Measurements from ENCODE around the gene HEXA. TPM values are rescaled to one million over a fixed set of nuclear protein-coding genes. Genes with fewer than 3 reads are reported as not detected.

HEXA gene
- total RNA-seq, 6 experiments from 2014 or later: 55.9 to 107 (median 65.3) TPM

DNA sequence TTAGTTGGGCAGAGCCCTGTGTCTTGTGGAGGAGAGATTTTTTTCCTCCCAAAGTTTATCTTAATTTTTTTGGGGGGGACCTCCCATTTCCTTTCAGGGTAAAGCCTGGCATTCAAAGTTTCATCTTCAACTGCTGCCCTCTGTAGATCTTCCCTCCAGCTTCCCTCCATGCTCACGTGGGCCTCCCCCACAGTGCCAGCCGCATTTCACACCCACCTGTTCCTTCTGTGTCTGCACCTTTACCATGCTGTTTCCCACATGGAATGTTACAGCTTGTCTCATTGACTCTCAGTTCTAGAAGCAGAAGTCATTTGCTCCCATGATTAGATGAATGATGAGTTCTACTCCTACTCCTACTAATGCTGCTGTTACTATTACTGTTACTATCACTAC, 62.4 kb downstream of the HEXA start:
- H3K4me3 ChIP-seq: no peak overlapping the region
- TF ChIP-seq, protein P1, sequence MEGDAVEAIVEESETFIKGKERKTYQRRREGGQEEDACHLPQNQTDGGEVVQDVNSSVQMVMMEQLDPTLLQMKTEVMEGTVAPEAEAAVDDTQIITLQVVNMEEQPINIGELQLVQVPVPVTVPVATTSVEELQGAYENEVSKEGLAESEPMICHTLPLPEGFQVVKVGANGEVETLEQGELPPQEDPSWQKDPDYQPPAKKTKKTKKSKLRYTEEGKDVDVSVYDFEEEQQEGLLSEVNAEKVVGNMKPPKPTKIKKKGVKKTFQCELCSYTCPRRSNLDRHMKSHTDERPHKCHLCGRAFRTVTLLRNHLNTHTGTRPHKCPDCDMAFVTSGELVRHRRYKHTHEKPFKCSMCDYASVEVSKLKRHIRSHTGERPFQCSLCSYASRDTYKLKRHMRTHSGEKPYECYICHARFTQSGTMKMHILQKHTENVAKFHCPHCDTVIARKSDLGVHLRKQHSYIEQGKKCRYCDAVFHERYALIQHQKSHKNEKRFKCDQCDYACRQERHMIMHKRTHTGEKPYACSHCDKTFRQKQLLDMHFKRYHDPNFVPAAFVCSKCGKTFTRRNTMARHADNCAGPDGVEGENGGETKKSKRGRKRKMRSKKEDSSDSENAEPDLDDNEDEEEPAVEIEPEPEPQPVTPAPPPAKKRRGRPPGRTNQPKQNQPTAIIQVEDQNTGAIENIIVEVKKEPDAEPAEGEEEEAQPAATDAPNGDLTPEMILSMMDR (IDR thresholded peaks at IDR 0.05): no peak
- no peak for TF ChIP-seq POLR2A (IDR thresholded peaks at IDR 0.05)
- H3K4me1 ChIP-seq: no peaks in the 10 kb centered on the region
- no peak for ATAC-seq
- no peaks in the 10 kb centered on the region for H3K27me3 ChIP-seq
- intact Hi-C loops (cut with DNase I): loop anchor here in 1 of 2 donors (10.0 kb wide), 1 partner anchor 361 kb away; no protein-coding TSS in a partner anchor
- no peak for DNase-seq
- H3K9me3 ChIP-seq: no peaks in the 10 kb centered on the region
- WGBS (ENCODE audit: insufficient coverage, low coverage, low lambda C conversion rate, missing lambda C conversion rate): 80% methylated on average over 2 of the region's 2 CpGs
- no peaks in the 10 kb centered on the region for H3K36me3 ChIP-seq
- H3K27ac ChIP-seq: no peak overlapping the region

DNA sequence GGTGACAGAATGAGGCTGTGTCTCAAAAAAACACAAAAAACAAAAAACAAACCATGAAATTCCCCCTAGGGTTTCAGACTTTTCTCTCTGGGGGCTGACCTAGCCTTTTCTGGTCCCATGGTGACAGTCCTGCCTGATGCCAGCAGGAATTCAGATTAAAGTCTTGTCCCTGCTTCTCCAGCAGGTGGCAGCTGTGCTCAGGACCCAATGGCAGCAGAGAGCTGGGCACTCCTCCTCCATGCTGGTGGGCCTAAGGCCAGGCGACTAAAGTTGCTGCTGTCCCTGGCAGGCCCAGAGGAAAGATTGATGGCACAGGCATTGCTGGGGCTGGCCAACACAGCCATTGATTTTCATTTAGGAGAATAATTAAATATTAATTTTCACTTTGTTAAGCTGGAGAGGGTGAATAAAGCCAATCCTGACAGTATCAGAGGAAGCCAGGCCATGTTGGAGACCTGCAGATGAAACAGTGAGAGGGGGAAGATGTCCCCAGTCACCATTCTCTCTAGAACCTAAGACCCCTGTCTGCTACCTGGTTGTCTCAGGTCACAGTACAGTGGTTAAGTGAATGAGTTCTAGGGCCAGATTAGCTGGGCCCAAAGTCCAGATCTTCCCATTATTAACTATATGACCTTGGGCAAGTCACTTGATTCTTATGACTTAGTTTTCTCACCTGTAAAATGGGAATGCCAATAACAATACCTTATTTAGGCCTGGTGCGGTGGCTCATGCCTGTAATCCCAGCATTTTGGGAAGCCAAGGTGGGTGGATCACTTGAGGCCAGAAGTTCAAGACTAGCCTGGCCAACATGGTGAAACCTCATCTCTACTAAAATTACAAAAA, 63.0 kb downstream of the HEXA start:
- peak; percentile 92 to 98 (median 96) for ATAC-seq
- TF ChIP-seq, protein P1 (IDR thresholded peaks at IDR 0.05): peak; percentile 59 to 78 (median 64)
- no peak for TF ChIP-seq POLR2A (IDR thresholded peaks at IDR 0.05)
- intact Hi-C loops (cut with DNase I): loop anchor here in 1 of 2 donors (10.0 kb wide), 1 partner anchor 362 kb away; no protein-coding TSS in a partner anchor
- no CpG with 5 or more reads among the region's 2 CpGs for WGBS (ENCODE audit: insufficient coverage, low coverage, low lambda C conversion rate, missing lambda C conversion rate)
- no peaks in the 10 kb centered on the region for H3K4me1 ChIP-seq
- H3K27ac ChIP-seq: no peak overlapping the region
- no peaks in the 10 kb centered on the region for H3K9me3 ChIP-seq
- H3K27me3 ChIP-seq: no peaks in the 10 kb centered on the region
- peak; percentile 60 to 82 (median 79) for DNase-seq
- H3K4me3 ChIP-seq: no peak overlapping the region
- H3K36me3 ChIP-seq: no peaks in the 10 kb centered on the region

DNA sequence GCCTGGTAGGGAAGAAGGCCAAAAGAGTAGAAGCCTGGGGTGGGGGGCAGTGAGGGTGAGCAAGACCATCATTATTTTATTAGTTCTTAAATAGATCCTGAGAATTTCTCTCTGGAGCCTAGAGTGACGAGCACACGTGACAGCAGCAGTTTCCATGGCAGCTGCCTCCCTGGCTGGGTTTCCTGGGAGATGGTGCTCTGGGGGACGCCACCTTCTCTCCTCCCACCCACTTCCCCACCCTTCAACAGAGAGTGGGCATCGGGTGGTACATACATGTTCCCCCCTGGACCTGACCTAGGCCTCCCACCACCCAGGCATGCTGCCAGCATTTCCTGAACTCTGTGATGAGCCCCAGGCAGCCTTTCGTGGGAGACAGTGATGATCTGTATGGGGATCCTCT, 68.8 kb downstream of the HEXA start:
- TF ChIP-seq, protein P1 (IDR thresholded peaks at IDR 0.05): no peak
- no peak for TF ChIP-seq POLR2A (IDR thresholded peaks at IDR 0.05)
- peak in 1 of 3 donors; percentile 37 for DNase-seq
- Histone ChIP-seq H3K27me3 (no peaks in the 10 kb centered on the region), H3K4me3 (no peak overlapping the region), H3K27ac (no peak overlapping the region), H3K4me1 (no peaks in the 10 kb centered on the region), H3K36me3 (no peaks in the 10 kb centered on the region), H3K9me3 (no peaks in the 10 kb centered on the region)
- intact Hi-C loops (cut with DNase I): no loop called here
- peak in 1 of 4 donors; percentile 12 for ATAC-seq
- no CpG with 5 or more reads among the region's 5 CpGs for WGBS (ENCODE audit: insufficient coverage, low coverage, low lambda C conversion rate, missing lambda C conversion rate)

DNA sequence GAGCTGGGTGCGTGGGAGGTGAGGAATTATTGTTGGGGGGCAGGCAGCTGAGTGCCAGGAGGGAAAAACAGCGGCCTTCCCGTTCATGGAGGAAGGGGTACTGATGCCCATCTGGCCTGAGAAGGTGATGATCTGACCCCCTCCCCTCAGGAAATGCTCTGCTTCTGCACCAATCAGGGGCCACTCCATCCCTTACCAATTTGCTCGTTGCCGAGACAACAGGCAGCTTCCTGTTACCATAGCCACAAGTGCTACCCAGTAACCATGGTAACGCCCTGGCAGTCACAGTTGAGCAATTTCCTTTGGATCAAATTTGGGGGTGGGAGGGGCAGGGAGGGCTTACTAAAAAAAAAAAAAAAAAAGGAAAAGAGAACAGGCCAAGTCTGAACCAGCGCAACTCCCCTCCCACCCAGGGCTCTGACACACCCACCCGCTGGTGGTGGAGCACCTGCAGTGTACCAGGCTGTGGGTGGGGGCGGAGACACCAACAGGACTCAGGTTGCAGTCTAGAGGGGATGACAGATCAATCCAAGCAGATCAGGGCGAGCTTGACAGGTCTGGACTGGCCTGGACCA, 69.5 kb downstream of the HEXA start:
- no peak overlapping the region for H3K4me3 ChIP-seq
- no peaks in the 10 kb centered on the region for H3K9me3 ChIP-seq
- H3K4me1 ChIP-seq: no peaks in the 10 kb centered on the region
- no peaks in the 10 kb centered on the region for H3K36me3 ChIP-seq
- no peaks in the 10 kb centered on the region for H3K27me3 ChIP-seq
- no peak overlapping the region for H3K27ac ChIP-seq
- intact Hi-C loops (cut with DNase I): no loop called here
- ATAC-seq (peak in 2 of 4 donors; percentile 27 to 33), DNase-seq (peak in 1 of 3 donors; percentile 44)
- 43% methylated on average over 7 of the region's 10 CpGs for WGBS (ENCODE audit: insufficient coverage, low coverage, low lambda C conversion rate, missing lambda C conversion rate)
- no peak for TF ChIP-seq POLR2A (IDR thresholded peaks at IDR 0.05)

DNA sequence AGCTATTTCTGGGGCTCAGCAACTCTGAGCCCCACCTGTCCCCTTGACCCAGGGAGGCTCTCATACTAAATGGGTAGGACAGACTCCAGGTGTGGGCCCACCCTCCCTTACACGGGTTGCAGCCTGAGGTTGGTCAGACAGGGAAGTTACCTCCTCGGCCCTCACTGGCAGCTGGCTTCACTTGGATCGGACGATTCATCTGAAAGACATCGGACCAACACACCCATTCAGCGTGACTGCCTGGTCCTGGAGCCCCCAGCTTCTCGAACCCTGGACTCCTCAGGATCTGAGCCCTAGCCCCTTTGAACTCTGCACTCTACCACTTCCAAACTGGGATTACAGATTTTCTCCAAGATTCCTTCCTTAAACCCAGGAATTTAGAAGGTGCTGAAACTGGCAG, 71.2 kb downstream of the HEXA start:
- intact Hi-C loops (cut with DNase I): no loop called here
- Histone ChIP-seq H3K9me3 (no peaks in the 10 kb centered on the region), H3K4me1 (no peaks in the 10 kb centered on the region), H3K27ac (no peak overlapping the region), H3K27me3 (no peaks in the 10 kb centered on the region), H3K36me3 (no peaks in the 10 kb centered on the region), H3K4me3 (no peak overlapping the region)
- TF ChIP-seq POLR2A (IDR thresholded peaks at IDR 0.05): no peak
- TF ChIP-seq, protein P1 (IDR thresholded peaks at IDR 0.05): no peak
- WGBS (ENCODE audit: insufficient coverage, low coverage, low lambda C conversion rate, missing lambda C conversion rate): 100% methylated on average over 2 of the region's 7 CpGs
- peak in 1 of 3 donors; percentile 35 for DNase-seq
- ATAC-seq: no peak
